Prostate gland (tissue), 2 donors: ENCODE measurements around the gene PRSS23. TPM values are rescaled to one million over a fixed set of nuclear protein-coding genes. Genes with fewer than 3 reads are reported as not detected.

Experiments used
- DNase-seq: peaks from one replicate; pipeline ENCODE4 v3.0.0-alpha.2; 2019; ENCODE audit warnings: low spot score
- H3K27ac ChIP-seq, 2 donors: fragments of 200-600 bp; sonication (generic); 2 replicates each; pipeline ENCODE4 v1.5.1; 2017 to 2019
- H3K27me3 ChIP-seq: fragments of 200-600 bp; sonication (generic); replicated peaks from 2 replicates; pipeline ENCODE4 v1.5.1; 2019; ENCODE audit not compliant: insufficient read depth
- H3K36me3 ChIP-seq, 2 donors: fragments of 200-600 bp; sonication (generic); 1 replicate in 1 of 2; 2 replicates in 1 of 2; pipeline versions ENCODE4 v1.5.1 to v1.8.1; 2017 to 2019
- H3K4me1 ChIP-seq: fragments of 200-600 bp; sonication (generic); replicated peaks from 2 replicates; pipeline ENCODE4 v1.5.1; 2019
- H3K4me3 ChIP-seq, 2 donors: fragments of 200-600 bp; sonication (generic); 2 replicates each; pipeline ENCODE4 v1.5.1; 2017 to 2019
- H3K9me3 ChIP-seq: fragments of 200-600 bp; sonication (generic); 2 replicates; pipeline ENCODE4 v1.5.1; 2017
- CTCF ChIP-seq, 4 experiments: fragments of 200-600 bp in 2 of 4; fragments of 450-650 bp in 2 of 4; sonication (generic) in 2 of 4; IDR thresholded peaks; 1 replicate in 3 of 4; 2 replicates in 1 of 4; pipeline ENCODE4 v1.5.1; 2016 to 2019; ENCODE audit warnings: antibody characterized with exemption in 4 of 4, mild to moderate bottlenecking in 2 of 4, moderate library complexity in 2 of 4
- POLR2A ChIP-seq: fragments of 450-650 bp; IDR thresholded peaks from one replicate; pipeline ENCODE4 v1.6.1; 2016; ENCODE audit warnings: antibody characterized with exemption, mild to moderate bottlenecking
- POLR2AphosphoS5 ChIP-seq: sonication (generic); formaldehyde crosslinking; IDR thresholded peaks from one replicate; pipeline ENCODE4 v1.6.1; 2017; ENCODE audit warnings: antibody characterized with exemption
- WGBS: methylation state at CpG from one replicate; pipeline ENCODE4 v1.1.5; 2018; 5-methylcytosine and 5-hydroxymethylcytosine counted together
- intact Hi-C: fragments of 100-400 bp; cut with DNase I; formaldehyde crosslinking; loops from one replicate; pipeline ENCODE4 v1.14.2; 2022
- total RNA-seq, 2 donors: library from RNA; depleted of rRNA; stranded (reverse); fragments of >200 nt; gene quantifications; one replicate each; pipeline ENCODE4 v1.1.0, GENCODE V29; 2016

The PRSS23 gene
- total RNA-seq, 2 donors from 2014 or later, result 43.2 to 167 TPM

- intact Hi-C loops, result no loop called here
Measured at GRCh38 chr11:86783661-86784060, 16.7 kb upstream of the PRSS23 start.

GRCh38 chr11:86784241-86784681, 16.1 kb upstream of the PRSS23 start:
- Histone ChIP-seq H3K36me3 (no peaks in the 10 kb centered on the region), H3K4me3 (no peak overlapping the region), H3K27ac (no peak overlapping the region), H3K9me3 (no peaks in the 10 kb centered on the region), H3K27me3 (no peaks in the 10 kb centered on the region), H3K4me1 (no peaks in the 10 kb centered on the region)
- DNase-seq, result no peak
- no peak for TF ChIP-seq POLR2A
- TF ChIP-seq POLR2AphosphoS5, result no peak
- no peak for TF ChIP-seq CTCF (IDR thresholded peaks at IDR 0.05)
- intact Hi-C loops, result no loop called here
- 19% methylated on average over 2 of the region's 2 CpGs for WGBS

More at GRCh38 chr11:86783661-86784060, 16.7 kb upstream of the PRSS23 start:
- no peak for TF ChIP-seq POLR2AphosphoS5
- no peak for TF ChIP-seq POLR2A
- TF ChIP-seq CTCF (IDR thresholded peaks at IDR 0.05), result no peak
- WGBS, result 71% methylated on average over 2 of the region's 2 CpGs
- Histone ChIP-seq H3K4me1 (no peaks in the 10 kb centered on the region), H3K27ac (no peak overlapping the region), H3K36me3 (no peaks in the 10 kb centered on the region), H3K9me3 (no peaks in the 10 kb centered on the region), H3K4me3 (no peak overlapping the region), H3K27me3 (no peaks in the 10 kb centered on the region)
- DNase-seq, result no peak

GRCh38 chr11:86785576-86785975, 14.8 kb upstream of the PRSS23 start:
- Histone ChIP-seq H3K4me3 (no peak overlapping the region), H3K27ac (no peak overlapping the region), H3K27me3 (no peaks in the 10 kb centered on the region), H3K36me3 (no peaks in the 10 kb centered on the region), H3K4me1 (no peaks in the 10 kb centered on the region), H3K9me3 (no peaks in the 10 kb centered on the region)
- no peak for DNase-seq
- intact Hi-C loops, result no loop called here
- WGBS, result 39% methylated on average over 3 of the region's 3 CpGs
- no peak for TF ChIP-seq CTCF (IDR thresholded peaks at IDR 0.05)
- TF ChIP-seq POLR2A, result no peak
- no peak for TF ChIP-seq POLR2AphosphoS5

GRCh38 chr11:86787018-86787536, 13.3 kb upstream of the PRSS23 start:
- TF ChIP-seq POLR2AphosphoS5, result no peak
- TF ChIP-seq CTCF (IDR thresholded peaks at IDR 0.05), result no peak
- no peak for TF ChIP-seq POLR2A
- intact Hi-C loops, result no loop called here
- H3K36me3 ChIP-seq, result no peaks in the 10 kb centered on the region
- no peak for DNase-seq
- WGBS, result 72% methylated on average over 2 of the region's 2 CpGs
- H3K9me3 ChIP-seq, result no peaks in the 10 kb centered on the region
- no peaks in the 10 kb centered on the region for H3K27me3 ChIP-seq
- H3K4me1 ChIP-seq, result no peaks in the 10 kb centered on the region
- H3K4me3 ChIP-seq, result no peak overlapping the region
- no peak overlapping the region for H3K27ac ChIP-seq

- no peak for TF ChIP-seq CTCF (IDR thresholded peaks at IDR 0.05)
- intact Hi-C loops, result no loop called here
- no peaks in the 10 kb centered on the region for H3K27me3 ChIP-seq
- no peak overlapping the region for H3K27ac ChIP-seq
- H3K36me3 ChIP-seq, result no peaks in the 10 kb centered on the region
- no peaks in the 10 kb centered on the region for H3K4me1 ChIP-seq
- no peaks in the 10 kb centered on the region for H3K9me3 ChIP-seq
- H3K4me3 ChIP-seq, result no peak overlapping the region
- no peak for DNase-seq
Measured at GRCh38 chr11:86787656-86788055, 12.7 kb upstream of the PRSS23 start.
